Measurements from ENCODE around the gene SGPP2.

The SGPP2 gene

DNA sequence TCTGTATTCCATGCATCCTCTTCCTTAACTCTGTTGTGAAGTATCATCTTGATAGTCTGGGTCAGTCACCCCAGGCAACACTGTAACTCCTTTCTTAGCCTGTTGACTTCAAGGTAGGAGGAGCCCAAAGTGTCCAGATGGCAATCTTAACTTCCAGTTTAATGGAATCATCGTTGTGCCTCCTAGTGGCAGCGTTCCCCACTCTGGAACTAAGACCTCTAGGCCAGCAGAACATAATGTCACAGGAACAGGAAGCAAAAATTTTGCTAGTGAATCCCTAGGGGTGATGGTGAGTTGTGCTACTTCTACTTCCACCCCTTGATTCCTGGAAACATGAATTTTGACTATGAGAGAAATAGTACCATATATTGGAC lies 11.7 kb downstream of the SGPP2 start:
- Mint-ChIP-seq H3K4me1 (ENCODE audit: low read depth) (no peaks in the 10 kb centered on the region), H3K4me3 (no peak overlapping the region), H3K36me3 (ENCODE audit: low read depth) (no peaks in the 10 kb centered on the region), H3K9me3 (no peaks in the 10 kb centered on the region), H3K27me3 (ENCODE audit: low read depth) (no peaks in the 10 kb centered on the region), H3K27ac (no peak overlapping the region)
- DNase-seq (ENCODE audit: low spot score): no peak

DNA sequence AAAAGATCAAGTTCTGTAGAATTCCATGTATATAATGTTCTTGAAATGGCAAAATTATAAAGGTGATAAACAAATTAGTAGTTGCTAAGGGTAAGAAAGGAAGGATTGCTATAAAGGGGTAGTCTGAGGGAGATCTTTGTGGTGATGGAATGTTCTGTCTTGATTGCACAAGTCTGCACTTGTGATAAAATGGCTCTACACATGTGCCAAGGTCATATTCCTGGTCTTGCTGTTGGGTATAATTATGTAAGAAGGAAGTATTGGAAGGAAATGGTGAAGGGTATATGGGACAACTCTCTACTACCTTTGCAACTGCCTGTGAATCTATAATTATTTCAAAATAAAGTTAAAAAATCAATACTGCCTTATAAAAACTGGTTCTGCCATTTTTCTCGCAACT lies 15.3 kb downstream of the SGPP2 start:
- Mint-ChIP-seq H3K9me3 (no peaks in the 10 kb centered on the region), H3K36me3 (ENCODE audit: low read depth) (no peaks in the 10 kb centered on the region), H3K27ac (no peak overlapping the region), H3K27me3 (ENCODE audit: low read depth) (no peaks in the 10 kb centered on the region), H3K4me3 (no peak overlapping the region), H3K4me1 (ENCODE audit: low read depth) (no peaks in the 10 kb centered on the region)
- DNase-seq (ENCODE audit: low spot score): no peak

DNA sequence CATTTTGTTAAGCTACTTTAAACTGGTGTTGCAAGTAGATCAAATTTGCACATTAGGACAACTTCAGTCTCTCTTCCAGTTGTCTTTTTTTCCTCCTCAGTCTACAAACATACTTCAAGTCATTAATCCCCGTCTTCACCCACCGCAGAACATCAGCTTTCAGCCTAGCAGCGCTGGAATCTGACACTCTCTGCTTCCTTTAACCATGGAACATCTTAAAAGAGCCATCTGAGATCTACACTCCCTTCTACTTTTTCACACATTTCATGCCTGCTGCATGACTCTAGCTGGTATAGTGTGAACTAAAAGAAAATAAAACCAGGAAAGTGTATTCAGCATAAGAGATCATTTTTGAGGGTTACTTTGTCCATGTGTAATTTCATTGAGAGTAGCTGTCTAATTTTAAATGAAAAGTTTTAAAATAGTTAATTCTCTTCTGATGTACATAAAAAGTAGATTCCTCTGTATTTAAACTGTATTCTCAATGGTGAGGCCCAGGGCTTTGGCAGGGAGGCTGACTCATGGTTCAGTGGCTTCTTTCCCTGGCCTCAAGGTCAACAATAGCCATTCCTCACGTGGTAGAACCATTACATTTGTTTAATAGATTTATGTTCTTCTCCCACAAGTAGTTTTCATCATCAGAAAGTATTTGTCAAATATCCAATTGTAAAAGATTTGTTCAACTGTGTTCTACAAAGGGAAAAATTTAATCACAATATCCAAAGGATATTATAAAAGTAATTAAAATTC lies 16.5 kb downstream of the SGPP2 start:
- no peaks in the 10 kb centered on the region for H3K9me3 Mint-ChIP-seq
- no peaks in the 10 kb centered on the region for H3K27me3 Mint-ChIP-seq (ENCODE audit: low read depth)
- no peaks in the 10 kb centered on the region for H3K36me3 Mint-ChIP-seq (ENCODE audit: low read depth)
- no peaks in the 10 kb centered on the region for H3K4me1 Mint-ChIP-seq (ENCODE audit: low read depth)
- H3K4me3 Mint-ChIP-seq: no peak overlapping the region
- no peak overlapping the region for H3K27ac Mint-ChIP-seq
- no peak for DNase-seq (ENCODE audit: low spot score)

DNA sequence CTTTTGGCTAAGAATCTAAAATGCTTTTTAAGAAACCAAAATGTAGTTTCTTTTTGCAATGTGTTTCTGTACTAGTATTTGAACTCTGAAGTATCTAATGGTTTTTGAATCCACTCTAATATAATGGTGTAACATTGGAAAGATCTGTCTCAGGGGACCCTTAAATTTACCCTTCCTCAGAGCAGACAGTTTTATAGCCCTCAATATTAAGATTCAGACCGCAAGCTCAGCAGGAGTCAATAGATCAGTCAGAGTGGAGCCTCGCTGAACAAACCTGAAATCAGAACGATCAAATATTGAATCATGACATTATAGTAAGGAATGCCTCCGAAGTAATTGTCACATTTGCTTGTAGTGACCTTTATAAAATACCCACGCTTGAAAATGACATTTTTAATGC lies 18.3 kb downstream of the SGPP2 start:
- no peak overlapping the region for H3K4me3 Mint-ChIP-seq
- H3K36me3 Mint-ChIP-seq (ENCODE audit: low read depth): no peaks in the 10 kb centered on the region
- H3K27me3 Mint-ChIP-seq (ENCODE audit: low read depth): no peaks in the 10 kb centered on the region
- H3K4me1 Mint-ChIP-seq (ENCODE audit: low read depth): no peaks in the 10 kb centered on the region
- DNase-seq (ENCODE audit: low spot score): no peak
- H3K27ac Mint-ChIP-seq: no peak overlapping the region
- H3K9me3 Mint-ChIP-seq: no peaks in the 10 kb centered on the region

DNA sequence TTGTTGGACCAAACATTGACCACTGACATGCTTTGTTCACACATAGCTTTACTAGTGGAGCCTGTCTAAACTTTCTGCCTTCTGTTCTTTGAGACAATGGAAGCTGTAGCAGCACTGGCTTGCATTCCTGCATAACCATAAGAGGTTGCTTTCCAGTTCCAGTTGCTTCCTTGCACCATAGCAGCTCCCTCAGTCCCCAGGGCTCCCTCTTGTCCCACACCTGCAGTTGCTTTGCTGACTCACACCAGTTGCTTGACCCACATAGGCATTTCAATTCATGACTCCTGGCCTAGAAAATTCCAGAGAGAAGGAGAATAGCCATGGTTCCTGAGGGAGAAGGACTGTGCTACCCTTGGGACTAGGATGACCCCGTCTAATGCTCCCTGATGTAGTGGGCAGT lies 20.9 kb downstream of the SGPP2 start:
- H3K4me3 Mint-ChIP-seq: no peak overlapping the region
- H3K27me3 Mint-ChIP-seq (ENCODE audit: low read depth): no peaks in the 10 kb centered on the region
- no peaks in the 10 kb centered on the region for H3K4me1 Mint-ChIP-seq (ENCODE audit: low read depth)
- no peaks in the 10 kb centered on the region for H3K36me3 Mint-ChIP-seq (ENCODE audit: low read depth)
- no peak for DNase-seq (ENCODE audit: low spot score)
- H3K9me3 Mint-ChIP-seq: no peaks in the 10 kb centered on the region
- no peak overlapping the region for H3K27ac Mint-ChIP-seq

DNA sequence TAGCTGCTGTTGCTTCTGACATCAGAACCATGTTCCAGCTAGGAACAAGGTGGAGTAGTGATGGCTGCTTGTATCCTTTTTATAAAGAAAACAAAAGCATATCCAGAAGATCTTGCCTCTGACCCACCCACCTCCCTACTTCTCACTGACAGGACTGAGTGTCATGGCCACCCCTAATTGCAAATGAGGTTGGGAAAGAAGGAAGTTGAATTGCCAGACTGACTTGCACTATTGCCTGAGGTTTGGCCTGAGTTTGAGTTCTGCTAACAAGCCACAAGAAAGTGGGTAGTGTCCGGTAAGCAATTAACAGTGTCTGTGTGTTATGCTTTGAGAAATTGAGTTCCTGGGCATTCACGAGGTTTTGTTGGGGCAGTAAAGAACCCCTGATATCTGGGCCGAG lies 22.8 kb downstream of the SGPP2 start:
- Mint-ChIP-seq H3K27ac (no peak overlapping the region), H3K9me3 (no peaks in the 10 kb centered on the region), H3K4me3 (no peak overlapping the region), H3K27me3 (ENCODE audit: low read depth) (no peaks in the 10 kb centered on the region), H3K4me1 (ENCODE audit: low read depth) (no peaks in the 10 kb centered on the region), H3K36me3 (ENCODE audit: low read depth) (no peaks in the 10 kb centered on the region)
- DNase-seq (ENCODE audit: low spot score): no peak

DNA sequence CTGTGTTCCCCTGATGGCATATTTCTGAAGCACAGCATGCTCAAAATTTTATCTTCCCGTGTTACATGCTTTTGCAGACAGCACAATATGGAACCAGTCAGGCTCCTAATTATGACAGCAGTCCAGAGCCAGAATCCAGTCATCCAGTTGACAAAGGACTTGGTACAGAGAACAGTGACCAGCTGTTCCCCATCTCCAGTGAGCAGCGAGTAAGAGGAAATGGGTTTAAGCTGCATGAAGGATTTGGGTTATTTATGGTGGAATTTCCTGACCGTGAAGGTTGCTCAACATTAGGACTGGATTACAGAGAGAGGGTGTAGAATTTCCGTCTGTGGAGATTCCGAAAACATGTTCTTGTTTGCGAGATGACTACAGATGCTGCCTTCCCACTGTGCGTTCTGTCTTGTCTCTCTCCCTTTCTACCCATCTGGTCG lies 24.4 kb downstream of the SGPP2 start:
- no peak overlapping the region for H3K4me3 Mint-ChIP-seq
- H3K27ac Mint-ChIP-seq: no peak overlapping the region
- no peaks in the 10 kb centered on the region for H3K36me3 Mint-ChIP-seq (ENCODE audit: low read depth)
- H3K4me1 Mint-ChIP-seq (ENCODE audit: low read depth): no peaks in the 10 kb centered on the region
- no peaks in the 10 kb centered on the region for H3K9me3 Mint-ChIP-seq
- no peaks in the 10 kb centered on the region for H3K27me3 Mint-ChIP-seq (ENCODE audit: low read depth)
- DNase-seq (ENCODE audit: low spot score): no peak

DNA sequence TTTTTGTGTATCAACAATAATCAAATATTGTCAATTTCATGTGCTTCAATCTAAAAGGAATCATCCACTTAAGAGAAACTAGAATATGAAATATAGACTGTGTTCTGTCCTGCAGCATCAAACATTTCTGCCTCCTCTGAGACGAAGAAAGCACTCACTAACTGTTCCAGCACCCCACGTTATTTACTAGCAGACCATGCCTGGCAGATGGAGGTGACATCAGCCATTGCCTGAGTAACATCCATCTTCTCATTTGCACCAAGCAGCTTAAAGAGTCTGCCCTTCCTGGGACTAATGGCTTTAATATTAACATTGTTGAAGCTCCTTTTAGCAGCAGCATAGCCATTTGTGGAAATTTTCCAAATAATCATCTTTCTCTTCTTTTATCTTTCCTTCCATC lies 25.7 kb downstream of the SGPP2 start:
- no peaks in the 10 kb centered on the region for H3K36me3 Mint-ChIP-seq (ENCODE audit: low read depth)
- DNase-seq (ENCODE audit: low spot score): no peak
- no peaks in the 10 kb centered on the region for H3K9me3 Mint-ChIP-seq
- no peak overlapping the region for H3K4me3 Mint-ChIP-seq
- H3K27ac Mint-ChIP-seq: no peak overlapping the region
- H3K27me3 Mint-ChIP-seq (ENCODE audit: low read depth): no peaks in the 10 kb centered on the region
- no peaks in the 10 kb centered on the region for H3K4me1 Mint-ChIP-seq (ENCODE audit: low read depth)

DNA sequence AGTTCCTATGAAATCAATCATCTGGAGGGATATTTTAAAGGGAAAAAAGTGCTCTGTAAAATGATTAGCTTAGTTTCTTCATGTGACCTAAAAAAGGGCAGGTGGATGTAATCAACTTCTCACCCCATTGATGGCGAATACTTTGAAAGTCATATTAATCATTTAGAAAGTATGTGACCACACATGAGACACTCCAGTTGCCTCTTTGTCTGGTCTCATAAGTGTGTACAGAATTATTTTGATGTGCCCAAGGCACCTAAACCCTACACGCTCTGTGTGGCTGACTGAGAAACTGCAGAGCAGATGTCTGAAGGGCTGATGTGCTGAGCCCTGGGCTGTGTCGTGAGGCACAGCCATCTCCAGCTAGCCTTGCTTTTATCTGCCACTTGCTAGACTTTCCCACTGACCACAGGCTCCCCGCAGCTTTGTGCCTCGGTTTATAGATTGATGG lies 26.9 kb downstream of the SGPP2 start:
- Mint-ChIP-seq H3K4me1 (ENCODE audit: low read depth) (no peaks in the 10 kb centered on the region), H3K4me3 (no peak overlapping the region), H3K36me3 (ENCODE audit: low read depth) (no peaks in the 10 kb centered on the region), H3K27ac (no peak overlapping the region), H3K9me3 (no peaks in the 10 kb centered on the region), H3K27me3 (ENCODE audit: low read depth) (no peaks in the 10 kb centered on the region)
- DNase-seq (ENCODE audit: low spot score): no peak

DNA sequence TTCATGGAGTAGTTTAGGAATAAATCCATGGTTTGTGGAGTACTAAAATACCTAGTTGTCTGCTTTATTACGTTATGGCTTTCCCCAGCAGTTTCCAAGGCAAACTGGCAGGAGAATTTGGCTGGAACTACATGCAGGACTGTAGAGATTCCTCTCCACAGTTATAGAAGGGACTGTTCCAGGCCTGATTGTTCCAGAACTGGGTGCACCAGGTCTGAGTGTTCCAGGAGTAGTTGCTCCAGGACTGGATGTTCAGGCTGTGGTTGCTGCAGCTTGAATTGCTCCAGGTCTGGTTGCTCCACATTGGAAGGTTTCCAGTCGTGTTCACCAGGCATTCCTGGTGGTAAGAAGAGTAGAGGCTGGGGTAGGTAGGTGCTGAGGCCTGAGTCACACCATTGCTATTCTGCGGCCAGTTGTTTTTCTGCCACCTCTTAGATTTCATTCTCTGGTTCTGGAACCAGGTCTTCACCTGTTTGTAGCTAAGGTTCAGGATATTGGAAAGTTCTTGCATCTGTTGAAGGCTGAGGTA lies 28.1 kb downstream of the SGPP2 start:
- Mint-ChIP-seq H3K9me3 (no peaks in the 10 kb centered on the region), H3K4me1 (ENCODE audit: low read depth) (no peaks in the 10 kb centered on the region), H3K4me3 (no peak overlapping the region), H3K27me3 (ENCODE audit: low read depth) (no peaks in the 10 kb centered on the region), H3K36me3 (ENCODE audit: low read depth) (no peaks in the 10 kb centered on the region), H3K27ac (no peak overlapping the region)
- no peak for DNase-seq (ENCODE audit: low spot score)

DNA sequence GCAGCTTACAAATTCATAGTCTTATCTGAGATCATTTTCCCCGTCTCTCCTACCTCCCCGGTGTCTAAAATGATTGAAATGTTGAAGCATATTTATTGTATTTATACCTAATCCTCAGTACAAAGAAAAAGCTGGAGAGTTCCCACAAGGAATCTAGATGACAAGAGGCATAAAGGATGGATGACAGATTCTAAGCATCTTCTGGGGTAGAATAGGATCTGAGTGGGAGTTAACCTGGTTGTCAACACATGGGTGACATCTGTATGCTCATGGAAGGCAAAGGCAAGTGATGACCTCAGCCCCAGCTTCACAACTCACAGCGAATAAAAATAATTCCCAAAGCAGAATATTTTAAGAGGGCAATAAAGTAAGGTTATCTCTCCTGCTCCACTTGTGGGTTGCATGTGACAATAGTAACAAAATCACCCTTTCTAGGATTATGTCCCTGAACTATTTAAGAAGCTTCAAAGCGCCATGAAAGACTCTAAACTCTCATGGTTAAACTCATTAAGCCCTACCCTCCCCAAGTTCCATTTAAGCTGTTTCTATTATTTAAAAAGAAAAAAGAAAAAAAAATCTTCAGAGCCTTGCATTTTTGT lies 32.2 kb downstream of the SGPP2 start:
- no peaks in the 10 kb centered on the region for H3K4me1 Mint-ChIP-seq (ENCODE audit: low read depth)
- H3K9me3 Mint-ChIP-seq: no peaks in the 10 kb centered on the region
- no peaks in the 10 kb centered on the region for H3K27me3 Mint-ChIP-seq (ENCODE audit: low read depth)
- H3K36me3 Mint-ChIP-seq (ENCODE audit: low read depth): no peaks in the 10 kb centered on the region
- no peak overlapping the region for H3K27ac Mint-ChIP-seq
- H3K4me3 Mint-ChIP-seq: no peak overlapping the region
- no peak for DNase-seq (ENCODE audit: low spot score)

DNA sequence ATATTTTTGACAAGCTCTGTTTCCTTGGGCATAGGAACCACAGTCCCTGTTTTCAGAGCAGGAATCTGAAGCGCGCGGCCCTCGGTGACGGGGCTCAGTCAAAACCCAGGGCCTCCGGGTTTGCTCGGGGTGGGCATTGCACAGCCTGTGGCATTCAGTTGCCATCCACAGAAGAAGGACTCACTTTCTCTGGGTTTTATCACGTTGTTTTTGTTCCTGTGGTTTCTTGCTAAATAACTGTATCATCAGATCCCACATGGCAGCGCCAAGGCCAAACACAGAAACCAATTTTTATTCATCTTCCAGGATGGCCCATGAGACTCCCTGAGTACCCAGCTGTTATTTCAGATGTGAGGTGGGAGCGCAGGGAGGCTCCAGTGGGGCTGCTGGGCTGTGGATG lies 35.6 kb downstream of the SGPP2 start:
- Mint-ChIP-seq H3K36me3 (ENCODE audit: low read depth) (no peaks in the 10 kb centered on the region), H3K9me3 (no peaks in the 10 kb centered on the region), H3K27me3 (ENCODE audit: low read depth) (no peaks in the 10 kb centered on the region), H3K27ac (no peak overlapping the region), H3K4me3 (no peak overlapping the region), H3K4me1 (ENCODE audit: low read depth) (no peaks in the 10 kb centered on the region)
- no peak for DNase-seq (ENCODE audit: low spot score)

DNA sequence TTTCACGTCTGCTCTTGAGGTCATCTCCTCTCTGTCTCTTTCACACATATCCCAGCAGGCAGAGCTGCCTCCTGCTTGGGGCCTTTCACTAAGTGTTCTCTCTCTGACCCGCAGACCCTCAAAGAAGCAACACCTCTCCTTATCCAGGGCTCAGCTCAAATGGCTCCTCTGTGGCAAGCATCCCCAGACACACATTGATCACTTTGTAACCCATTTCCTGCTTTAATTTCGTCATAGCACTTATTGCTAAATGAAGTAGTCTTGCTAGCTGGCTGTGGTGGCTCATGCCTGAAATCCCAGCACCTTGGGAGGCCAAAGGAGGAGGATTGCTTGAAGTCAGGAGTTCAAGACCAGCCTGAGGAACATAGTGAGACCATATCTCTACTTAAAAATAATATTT lies 41.4 kb downstream of the SGPP2 start:
- no peak overlapping the region for H3K27ac Mint-ChIP-seq
- H3K4me1 Mint-ChIP-seq (ENCODE audit: low read depth): no peaks in the 10 kb centered on the region
- H3K36me3 Mint-ChIP-seq (ENCODE audit: low read depth): no peaks in the 10 kb centered on the region
- peaks cover 2% of the 10 kb centered on the region for H3K27me3 Mint-ChIP-seq (ENCODE audit: low read depth)
- no peak for DNase-seq (ENCODE audit: low spot score)
- H3K9me3 Mint-ChIP-seq: no peaks in the 10 kb centered on the region
- H3K4me3 Mint-ChIP-seq: no peak overlapping the region

DNA sequence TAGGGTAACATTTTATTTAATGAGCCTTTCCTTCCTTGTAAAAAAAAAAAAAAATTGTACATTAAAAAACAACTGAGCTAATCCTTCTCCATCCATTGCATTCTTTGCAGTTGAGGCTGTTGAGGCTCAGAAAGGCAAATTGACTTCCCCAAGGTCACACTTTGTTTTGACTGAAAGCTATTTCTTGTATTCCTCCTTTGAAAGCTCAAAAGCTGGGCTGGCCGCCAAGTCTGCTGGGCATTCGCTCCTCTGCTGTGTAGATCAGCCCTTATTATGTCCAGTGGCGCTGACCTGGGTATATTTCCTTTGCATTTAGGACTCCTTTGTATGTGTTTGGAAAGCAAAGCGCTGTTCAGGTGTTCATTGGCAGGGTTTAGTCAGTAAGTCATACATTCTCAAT lies 44.0 kb downstream of the SGPP2 start:
- no peaks in the 10 kb centered on the region for H3K36me3 Mint-ChIP-seq (ENCODE audit: low read depth)
- DNase-seq (ENCODE audit: low spot score): no peak
- peaks cover 2% of the 10 kb centered on the region for H3K27me3 Mint-ChIP-seq (ENCODE audit: low read depth)
- H3K9me3 Mint-ChIP-seq: no peaks in the 10 kb centered on the region
- no peaks in the 10 kb centered on the region for H3K4me1 Mint-ChIP-seq (ENCODE audit: low read depth)
- no peak overlapping the region for H3K4me3 Mint-ChIP-seq
- H3K27ac Mint-ChIP-seq: no peak overlapping the region

All from T-helper 2 cell treated with Interferon-gamma antibody and Interleukin-4, amounts not matched to agents 5 μg/mL and 100 μg/mL, for 36 hours (primary cell).